T-helper 1 cell (primary cell): ENCODE results near the gene MTMR2.
A peak's percentile ranks its signal among the peaks of the same experiment; 100 is the strongest.
"Not testable (repeated sequence)": the region's sequence is repeated elsewhere in the genome, so short reads cannot be mapped to it uniquely, and the experiment has no call there.

ENCODE experiments used
- DNase-seq, 5 donors: peaks; one replicate each; pipeline ENCODE4 v3.0.0-alpha.2; 2012 to 2020

MTMR2 gene

DNA sequence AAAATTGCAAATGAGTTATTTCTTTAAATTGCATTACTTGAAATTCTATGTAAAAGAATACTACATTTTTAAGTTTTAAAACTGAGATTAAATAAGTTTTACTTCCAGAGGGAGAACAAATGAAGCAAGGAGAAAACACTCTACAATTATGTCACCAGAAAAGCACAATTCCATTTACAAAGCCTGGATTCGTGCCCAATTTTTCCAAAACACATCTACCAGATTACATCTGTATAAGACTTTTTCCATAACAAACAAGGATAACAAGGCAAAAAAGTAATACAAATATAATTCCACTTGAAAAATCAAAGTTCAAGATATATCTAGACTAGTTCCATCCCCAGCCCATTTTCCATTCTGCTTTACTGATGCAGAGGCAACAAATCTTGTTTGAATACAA lies 40.5 kb downstream of the MTMR2 start:
- no peak for DNase-seq

DNA sequence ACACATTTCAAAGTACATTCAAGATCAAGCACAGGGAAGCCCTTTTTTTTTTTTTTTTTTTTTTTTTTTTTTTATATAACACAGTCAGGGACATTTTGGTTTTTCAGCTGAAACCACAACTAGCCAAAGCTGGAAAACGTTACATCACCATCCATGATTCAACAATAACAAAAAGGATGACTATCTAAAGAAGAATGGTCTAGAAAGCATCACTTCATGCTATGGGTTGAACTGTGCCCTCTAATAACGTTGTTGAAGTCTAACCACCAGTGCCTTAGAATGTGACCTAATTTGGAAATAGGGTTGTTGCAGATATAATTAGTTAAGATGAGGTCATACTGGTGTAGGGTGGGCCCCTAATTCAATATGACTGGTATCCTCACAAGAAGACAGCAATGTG lies 46.6 kb downstream of the MTMR2 start:
- no peak for DNase-seq

DNA sequence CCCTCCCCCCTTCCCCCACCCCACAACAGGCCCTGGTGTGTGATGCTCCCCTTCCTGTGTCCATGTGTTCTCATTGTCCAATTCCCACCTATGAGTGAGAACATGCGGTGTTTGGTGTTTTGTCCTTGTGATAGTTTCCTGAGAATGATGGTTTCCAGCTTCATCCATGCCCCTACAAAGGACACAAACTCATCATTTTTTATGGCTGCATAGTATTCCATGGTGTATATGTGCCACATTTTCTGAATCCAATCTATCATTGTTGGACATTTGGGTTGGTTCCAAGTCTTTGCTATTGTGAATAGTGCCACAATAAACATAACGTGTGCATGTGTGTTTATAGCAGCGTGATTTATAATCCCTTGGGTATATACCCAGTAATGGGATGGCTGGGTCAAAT lies 53.0 kb downstream of the MTMR2 start:
- not testable (repeated sequence) for DNase-seq

DNA sequence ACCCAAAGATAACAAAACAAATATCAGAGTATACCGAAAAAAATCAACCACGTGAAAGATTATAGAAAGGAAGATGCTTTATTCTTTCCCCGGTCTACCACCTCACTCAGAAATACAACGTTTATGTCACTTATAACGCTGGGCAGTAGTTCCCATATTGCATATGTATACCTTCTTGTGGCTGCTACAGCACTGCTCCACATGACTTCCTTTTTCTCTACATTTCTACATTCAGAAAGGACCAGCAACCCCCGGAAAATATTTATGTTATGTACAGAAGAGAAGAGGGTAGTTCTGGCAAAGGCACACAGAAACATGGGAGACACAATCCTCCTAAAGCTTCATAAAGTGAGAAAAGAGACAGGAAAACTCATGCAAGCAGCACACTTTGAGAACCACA lies 56.8 kb downstream of the MTMR2 start:
- DNase-seq, result no peak

DNA sequence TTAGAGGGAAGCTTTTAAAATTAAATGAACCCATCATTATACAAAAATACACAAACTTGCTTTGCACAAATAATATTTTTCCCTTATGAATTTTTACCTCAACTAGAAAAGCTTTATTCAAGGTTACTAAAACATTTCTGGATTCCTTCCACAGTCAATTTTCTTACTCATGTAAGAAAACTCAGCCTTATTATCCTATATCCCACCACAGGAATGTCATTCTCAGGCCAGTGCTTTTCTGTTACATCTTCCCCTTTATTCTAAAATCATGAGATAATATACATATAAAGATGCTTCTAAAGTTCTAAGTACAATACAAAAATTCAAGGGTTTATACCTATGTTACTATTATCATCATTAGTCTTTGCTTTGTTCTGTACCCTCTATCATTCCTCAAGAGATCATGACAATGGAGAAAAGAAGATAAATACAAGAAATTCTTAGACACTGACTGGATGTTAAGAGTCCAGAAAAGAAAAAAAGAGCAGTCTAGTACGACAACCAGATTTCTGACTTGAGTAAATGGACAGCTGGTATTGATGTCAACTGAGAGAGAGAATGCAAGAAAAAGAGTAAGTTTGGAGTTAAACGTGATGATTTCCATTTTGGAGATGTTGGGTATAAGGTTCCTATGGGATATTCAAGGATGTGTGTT lies 60.3 kb downstream of the MTMR2 start:
- DNase-seq, result no peak

DNA sequence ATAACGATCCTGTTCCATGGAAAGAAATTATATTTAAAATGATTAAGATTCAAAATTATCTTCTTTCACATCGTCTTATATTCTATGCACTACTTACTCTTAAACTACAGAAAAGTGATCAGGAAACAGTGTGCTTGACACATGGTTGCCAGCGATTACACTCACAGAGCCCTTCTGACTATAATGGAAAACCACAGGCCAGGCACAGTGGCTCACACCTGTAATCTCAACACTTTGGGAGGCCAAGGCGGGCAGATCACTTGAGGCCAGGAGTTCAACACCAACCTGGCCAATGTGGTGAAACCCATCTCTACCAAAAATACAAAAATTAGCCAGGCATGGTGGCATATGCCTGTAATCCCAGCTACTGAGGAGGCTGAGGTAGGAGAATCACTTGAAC lies 63.9 kb downstream of the MTMR2 start:
- DNase-seq, result not testable (repeated sequence)

DNA sequence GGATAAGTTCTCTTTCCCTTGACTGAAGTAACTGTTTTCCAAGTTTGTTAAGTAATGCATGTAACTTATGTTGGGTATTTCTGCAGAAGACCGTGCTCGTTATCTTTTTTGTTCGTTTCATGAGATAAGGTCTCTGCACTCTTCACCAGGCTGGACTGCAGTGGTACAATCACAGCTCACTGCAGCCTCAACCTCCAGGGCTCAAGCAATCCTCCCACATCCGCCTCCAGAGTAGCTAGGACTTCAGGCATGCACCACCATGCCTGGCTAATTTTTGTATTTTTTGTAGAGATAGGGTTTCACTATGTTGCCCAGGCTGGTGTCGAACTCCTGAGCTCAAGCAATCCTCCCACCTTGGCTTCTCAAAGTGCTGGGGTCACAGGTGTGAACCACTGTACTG lies 69.5 kb downstream of the MTMR2 start:
- DNase-seq, result not testable (repeated sequence)

DNA sequence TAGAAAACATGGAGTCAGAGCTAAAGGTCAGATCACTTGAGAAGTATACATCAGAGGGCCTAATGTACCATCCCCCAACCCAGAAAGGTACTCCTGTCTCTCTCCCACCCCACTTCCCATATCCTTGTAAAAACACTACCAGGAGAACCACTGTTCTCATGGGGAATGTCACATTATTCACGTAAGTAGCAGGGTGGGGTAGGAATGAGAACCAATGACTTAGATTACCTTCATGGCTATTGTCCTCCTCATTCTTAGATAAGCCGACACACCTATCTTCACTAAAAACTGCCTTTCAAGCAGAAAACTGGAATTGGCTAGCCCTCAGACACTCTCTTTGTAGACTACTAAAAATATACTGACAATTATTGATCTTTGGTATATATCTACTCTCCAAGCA lies 70.0 kb downstream of the MTMR2 start:
- no peak for DNase-seq

DNA sequence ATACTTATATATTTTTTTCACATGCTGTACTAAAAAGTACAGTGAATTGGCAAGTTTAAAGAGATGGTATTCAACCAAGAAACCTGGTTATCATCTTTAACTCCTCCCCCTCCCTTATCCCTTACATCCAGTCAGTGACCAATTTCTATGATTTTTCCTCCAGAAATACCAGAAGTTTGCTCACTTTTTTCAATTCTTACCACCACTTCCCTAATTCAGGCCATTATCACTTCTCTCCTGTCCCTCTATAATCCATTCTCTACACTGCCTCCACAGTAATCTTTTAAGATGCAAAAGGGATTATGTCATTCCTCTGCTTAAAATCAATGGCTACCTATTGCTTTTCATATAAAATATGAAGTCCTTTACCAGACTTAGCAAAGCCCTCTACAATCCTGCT lies 70.8 kb downstream of the MTMR2 start:
- no peak for DNase-seq

DNA sequence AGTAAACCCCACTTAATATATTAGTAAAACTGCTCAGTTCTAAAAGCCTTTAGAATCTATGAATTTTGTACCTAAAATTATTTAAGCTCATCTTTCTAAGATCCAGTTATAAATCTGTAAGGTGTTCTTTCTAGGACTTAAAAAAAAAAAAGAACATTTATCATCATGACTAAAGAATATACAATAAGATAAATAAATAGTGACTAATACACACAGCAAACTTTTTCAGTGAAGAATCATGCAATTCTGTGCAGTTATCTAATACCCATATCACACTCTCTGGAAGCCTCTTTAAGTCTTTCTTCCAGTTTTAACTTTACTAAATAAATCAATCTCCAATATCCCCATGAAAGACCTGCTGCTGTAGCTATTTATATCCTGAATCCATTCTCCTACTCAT lies 73.8 kb downstream of the MTMR2 start:
- DNase-seq, result no peak

DNA sequence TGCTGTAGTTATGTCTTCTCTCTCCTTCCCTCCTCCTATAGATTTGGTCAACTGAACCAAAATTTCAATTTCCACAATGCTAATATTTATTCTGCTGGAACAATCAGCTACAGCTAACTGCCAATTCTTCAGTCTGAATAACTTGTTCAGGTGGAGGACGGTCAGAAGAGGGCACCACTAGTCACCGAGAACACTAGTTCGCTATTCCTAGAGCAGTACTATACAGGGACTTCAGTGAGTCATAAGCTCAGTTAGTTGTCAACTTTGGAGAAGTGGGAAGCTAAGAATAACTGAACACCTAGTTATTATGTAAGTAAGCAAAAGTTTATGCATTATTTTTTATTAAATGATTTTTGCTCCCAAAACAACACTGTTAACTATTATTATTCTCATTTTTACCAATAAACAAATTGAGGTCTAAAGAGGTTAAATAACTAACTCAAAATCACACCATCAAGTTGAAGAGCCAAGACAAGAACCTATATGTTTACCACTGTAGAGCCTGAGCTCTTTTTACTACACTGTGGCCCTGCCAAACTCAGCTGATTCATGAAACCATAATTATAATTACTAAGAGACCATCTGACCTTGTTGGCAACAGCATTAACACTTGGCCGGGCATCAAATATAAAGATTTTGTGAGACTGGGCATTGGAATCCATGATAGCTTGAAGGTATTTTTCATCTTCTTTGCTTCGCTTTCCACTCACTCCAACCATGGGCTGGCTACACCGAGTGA lies 74.7 kb downstream of the MTMR2 start:
- peak in 2 of 5 donors; percentile 2 to 10 for DNase-seq

DNA sequence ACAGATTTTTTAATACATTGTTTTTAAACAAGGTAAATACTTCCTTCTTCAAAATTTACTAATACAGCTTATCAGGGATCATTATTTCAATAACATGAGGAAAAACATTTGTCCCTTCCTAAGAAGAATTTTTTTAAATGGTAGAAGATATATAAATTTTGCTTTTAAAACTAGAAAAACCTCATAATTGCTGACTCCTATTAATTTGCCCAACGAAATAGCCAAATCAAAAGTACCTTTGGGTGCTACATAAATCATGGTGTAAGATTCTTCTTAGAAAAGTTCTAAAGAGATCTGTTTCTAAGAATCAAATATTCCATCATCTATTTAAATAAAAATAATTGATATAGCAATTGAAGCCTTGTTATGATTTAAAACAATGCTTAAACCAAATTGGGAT lies 78.7 kb downstream of the MTMR2 start:
- DNase-seq, result no peak

DNA sequence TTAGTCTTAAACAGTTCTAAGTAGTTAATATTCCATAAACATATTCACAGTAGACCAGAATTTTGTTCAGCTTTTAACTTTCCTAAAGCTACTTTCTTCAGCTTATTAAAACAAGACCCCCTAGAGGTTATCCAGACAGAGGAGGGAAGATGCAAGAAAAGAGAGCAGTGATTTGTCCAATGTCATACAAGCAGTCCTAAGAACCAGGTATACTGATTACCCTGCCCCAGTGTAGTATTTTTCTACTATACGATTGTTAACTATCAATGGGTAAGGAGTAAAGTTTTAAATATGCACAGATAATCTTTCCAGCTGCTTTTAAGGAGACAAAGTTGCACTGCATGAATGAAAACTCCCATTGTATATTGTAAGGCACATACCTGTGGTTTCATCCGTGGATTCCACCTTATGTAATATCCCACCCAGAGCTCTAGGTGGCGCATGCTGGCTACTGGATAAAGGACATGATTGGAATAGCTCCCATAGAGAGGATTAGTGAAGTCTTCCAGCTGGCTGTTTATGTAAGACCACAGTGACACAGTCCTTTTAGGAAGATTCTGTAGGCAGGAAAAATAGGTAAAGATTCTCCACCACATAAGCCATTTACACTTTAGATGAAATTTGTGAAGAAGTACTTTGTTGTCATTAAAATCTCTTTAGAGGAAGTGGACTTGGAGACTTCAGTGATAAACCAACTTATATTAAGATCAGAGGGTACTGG lies 88.0 kb downstream of the MTMR2 start:
- peak; percentile 16 to 49 (median 29) for DNase-seq

DNA sequence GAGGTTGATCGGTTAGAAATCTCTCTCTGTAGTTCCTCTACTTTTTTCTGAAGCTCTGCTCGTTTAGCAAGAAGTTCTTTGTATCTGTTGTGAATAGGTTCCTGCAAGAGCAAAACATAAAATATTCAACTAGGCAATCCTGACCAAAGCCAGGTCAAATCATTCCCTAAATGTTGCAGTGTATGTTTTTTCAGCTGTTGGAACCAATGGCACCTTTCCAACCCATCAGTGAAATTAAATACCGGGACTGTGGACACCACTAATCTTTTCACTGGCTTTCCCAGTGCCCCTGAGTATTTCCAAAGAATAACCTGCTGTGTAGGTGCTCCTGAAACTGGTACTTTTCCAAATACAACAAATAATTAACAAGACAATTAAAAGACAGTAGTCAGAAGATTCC lies 88.6 kb downstream of the MTMR2 start:
- DNase-seq, result no peak

DNA sequence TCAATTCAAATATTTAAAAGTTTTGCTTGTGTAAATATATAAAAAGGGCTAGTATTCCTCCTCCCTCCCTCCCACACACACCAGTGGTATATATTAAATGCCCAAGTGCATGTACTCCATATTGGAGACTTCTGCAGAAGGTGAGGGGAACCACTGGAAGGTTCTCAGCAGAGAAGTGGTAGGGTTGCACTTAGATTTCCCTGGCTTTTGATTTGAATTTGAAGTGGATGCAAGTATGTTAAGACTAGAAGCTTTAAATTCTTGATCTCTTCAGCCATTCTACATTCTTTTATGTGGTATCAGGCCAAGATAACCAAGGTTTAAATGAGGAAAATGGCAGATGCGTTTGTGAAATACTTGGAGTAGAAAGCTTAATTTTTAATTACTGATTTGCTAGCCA lies 90.5 kb downstream of the MTMR2 start:
- DNase-seq, result no peak

DNA sequence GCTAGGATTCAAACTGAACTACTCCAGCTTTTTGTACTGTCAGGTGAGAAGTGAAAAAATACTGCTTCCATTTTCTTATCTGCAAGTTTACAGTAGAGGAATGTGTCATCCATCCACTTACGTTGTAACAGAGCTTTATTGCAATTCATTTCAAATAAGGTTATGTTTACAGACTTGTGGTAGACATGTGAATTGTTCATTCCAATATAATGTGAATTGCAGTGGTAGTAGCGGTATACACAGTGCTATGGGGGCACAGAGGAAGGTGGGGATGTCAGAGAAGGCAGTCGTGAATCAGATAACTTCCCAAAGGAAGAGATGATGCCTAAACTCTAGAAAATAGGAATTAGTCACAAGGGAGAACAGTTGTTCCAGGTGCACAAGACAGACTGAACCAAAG lies 91.1 kb downstream of the MTMR2 start:
- no peak for DNase-seq

DNA sequence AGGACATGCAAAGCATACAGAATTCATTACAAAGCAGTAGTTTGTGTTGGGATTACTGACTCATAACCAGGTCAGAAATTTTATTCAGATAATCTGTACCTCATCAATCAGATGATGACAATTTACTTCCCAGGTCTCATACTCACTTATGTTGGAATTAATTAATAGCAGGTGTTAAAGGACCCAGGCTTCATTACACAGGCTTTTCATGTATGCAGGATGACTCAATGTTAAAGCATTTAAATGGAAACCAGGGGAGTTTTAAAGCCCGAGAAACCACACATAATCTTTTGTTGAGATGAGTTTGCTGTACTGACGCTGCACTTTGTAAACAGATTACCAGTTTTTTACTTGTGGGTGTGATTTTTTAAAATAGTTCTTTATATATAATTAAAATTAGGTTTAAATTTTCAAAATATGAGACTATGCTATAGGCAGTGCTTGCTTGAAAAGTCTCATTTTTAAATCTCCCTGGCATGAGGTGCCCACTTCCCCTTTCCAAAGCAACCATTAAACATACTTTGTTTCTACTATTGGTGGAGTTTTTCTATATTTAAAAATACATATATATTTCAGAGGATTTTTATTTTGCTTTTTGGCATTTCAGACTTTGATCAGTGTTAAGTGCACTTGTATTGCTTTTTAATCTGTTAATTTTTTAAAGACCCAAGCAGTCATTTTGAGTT lies 92.6 kb downstream of the MTMR2 start:
- DNase-seq, result no peak

DNA sequence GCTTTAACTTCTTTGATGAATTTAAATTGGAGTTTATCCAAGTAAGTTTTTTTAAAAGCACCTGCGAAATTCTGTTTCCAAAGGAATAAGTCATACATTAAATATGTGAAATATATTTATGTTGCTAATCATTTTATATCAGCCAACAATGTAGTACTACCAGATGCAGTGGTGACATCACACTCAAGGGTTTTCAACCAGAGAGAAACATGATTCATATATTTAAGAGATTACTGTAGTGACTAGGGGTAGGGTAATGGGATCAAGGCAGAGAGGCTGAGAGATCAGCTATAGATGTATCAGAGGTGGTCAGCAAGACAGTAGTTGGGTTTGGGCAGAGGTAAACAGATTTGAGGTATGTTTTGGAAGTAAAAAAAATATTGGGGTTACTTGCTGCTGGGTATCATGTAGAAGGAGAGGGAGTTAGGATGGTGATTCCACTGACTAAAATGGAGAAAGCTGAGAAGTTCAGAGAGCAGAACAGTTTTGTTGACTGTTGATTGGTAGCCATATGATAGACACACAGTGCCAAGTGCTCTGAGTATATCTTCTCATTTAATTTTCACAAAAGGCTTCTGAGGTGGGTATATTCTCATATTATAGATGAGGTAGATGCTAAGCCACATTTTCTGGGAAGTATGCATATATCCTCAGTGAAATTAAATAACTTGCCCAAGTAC lies 94.2 kb downstream of the MTMR2 start:
- peak in 1 of 5 donors; percentile 4 for DNase-seq

DNA sequence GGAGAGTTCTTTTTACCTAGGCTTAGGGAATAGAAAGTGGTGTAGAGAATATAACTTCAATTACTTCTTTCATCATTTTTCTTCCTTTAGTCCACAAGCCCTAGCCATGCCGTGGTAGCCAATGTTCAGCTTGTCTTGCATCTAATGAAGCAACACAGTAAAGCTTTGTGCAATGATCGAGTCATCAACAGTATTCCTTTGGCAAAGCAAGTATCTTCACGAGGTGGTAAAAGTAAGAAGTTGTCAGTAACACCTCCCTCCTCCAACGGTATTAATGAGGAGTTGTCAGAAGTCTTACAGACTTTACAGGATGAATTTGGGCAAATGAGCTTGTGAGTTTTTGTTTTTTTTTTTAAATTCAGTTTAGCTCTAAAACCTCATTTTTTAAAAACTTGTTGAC lies 96.2 kb downstream of the MTMR2 start:
- DNase-seq, result no peak

DNA sequence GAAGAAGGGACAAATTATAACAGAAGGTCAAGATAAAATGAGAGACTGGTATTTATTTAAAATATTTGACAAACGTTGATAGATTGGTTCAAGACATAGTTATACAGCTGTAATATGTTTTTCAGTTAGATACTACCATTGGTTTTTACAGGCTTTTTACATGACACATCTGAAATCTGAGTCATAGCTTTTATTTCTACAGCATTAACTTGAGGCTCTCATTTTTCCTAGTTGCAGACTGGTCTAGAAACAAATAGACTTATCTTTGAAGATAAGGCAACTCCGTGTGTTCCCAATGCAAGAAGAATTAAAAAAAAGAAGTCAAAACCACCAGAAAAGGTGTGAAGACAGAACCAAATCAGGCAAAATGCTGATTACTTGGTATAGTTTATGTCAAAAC lies 102.3 kb downstream of the MTMR2 start:
- no peak for DNase-seq

DNA sequence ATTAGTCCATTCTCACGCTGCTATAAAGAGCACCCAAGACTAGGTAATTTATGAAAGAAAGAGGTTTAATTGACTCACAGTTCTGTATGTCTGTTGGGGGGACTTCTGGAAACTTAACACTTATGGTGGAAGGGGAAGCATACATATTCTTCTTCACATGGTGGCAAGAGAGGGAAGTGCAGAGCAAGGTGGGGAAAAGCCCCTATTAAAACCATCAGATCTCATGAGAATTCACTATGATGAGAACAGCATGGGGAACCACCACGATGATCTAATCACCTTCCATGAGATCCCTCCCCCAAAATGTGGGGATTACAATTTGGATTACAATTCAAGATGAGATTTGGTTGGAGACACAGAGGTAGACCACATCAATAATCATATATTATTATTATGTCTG lies 107.9 kb downstream of the MTMR2 start:
- DNase-seq, result no peak

DNA sequence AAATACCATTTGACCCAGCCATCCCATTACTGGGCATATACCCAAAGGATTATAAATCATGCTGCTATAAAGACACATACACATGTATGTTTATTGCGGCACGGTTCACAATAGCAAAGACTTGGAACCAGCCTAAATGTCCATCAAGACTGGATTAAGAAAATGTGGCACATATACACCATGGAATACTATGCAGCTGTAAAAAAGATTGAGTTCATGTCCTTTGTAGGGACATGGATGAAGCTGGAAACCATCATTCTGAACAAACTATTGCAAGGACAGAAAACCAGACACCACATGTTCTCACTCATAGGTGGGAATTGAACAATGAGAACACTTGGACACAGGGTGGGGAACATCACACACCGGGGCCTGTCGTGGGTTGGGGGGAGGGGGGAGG lies 112.9 kb downstream of the MTMR2 start:
- not testable (repeated sequence) for DNase-seq

DNA sequence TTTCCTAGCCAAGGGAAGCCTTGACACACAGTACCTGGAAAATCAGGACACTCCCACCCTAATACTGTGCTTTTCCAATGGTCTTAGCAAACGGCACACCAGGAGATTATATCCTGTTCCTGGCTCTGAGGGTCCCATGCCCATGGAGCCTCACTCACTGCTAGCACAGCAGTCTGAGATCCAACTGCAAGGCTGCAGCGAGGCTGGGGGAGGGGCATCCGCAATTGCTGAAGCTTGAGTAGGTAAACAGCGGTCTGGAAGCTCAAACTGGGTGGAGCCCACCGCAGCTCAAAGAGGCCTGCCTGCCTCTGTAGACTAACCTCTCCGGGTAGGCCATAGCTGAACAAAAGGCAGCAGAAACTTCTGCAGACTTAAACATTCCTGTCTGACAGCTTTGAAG lies 117.4 kb downstream of the MTMR2 start:
- not testable (repeated sequence) for DNase-seq
